Lower lobe of right lung (tissue), 2 donors: ENCODE results near the gene RAPGEF4. TPM values are rescaled to one million over a fixed set of nuclear protein-coding genes. Genes with fewer than 3 reads are reported as not detected.

Experiments used
- ATAC-seq, 2 donors: fragments of 200-7000 bp; cut with Tn5 transposase; one replicate each; pipeline ENCODE4 v1.9.1; 2020 to 2022; ENCODE audit warnings: mild to moderate bottlenecking in 2 of 2, moderate library complexity in 2 of 2
- DNase-seq: peaks from one replicate; pipeline ENCODE4 v3.0.0-alpha.2; 2020
- H3K27ac ChIP-seq: fragments of 200-600 bp; one replicate; pipeline ENCODE4 v1.8.0; 2022
- H3K27me3 ChIP-seq: fragments of 200-600 bp; one replicate; pipeline ENCODE4 v1.8.0; 2022; ENCODE audit warnings: low read depth
- H3K36me3 ChIP-seq: fragments of 200-600 bp; one replicate; pipeline ENCODE4 v1.8.0; 2022; ENCODE audit warnings: mild to moderate bottlenecking
- H3K4me1 ChIP-seq: fragments of 200-600 bp; one replicate; pipeline ENCODE4 v1.8.0; 2022
- H3K4me3 ChIP-seq: fragments of 200-600 bp; one replicate; pipeline ENCODE4 v1.8.0; 2022; ENCODE audit warnings: mild to moderate bottlenecking
- H3K9me3 ChIP-seq: fragments of 200-600 bp; one replicate; pipeline ENCODE4 v1.8.0; 2022
- CTCF ChIP-seq: fragments of 200-600 bp; IDR thresholded peaks from one replicate; pipeline ENCODE4 v1.8.0; 2022; ENCODE audit warnings: antibody characterized with exemption, mild to moderate bottlenecking
- intact Hi-C: fragments of 100-400 bp; cut with DNase I; formaldehyde crosslinking; loops from one replicate; pipeline ENCODE4 v1.11.0; 2022
- total RNA-seq: library from RNA; stranded (reverse); fragmentation: NEBNext Ultra II Directional; extraction: Animal tissue kit (Norgen Biotek cat#: 25700); gene quantifications from one replicate; pipeline ENCODE4 v1.2.1, GENCODE V29; 2021
- donor health status: DM: no; HTN: yes; CAD: no; lungs with severe emphysema.

Gene RAPGEF4
- total RNA-seq, 1 donor from 2014 or later, result 14.6 TPM

GRCh38 chr2:172887280-172887679 is 151.6 kb downstream of the RAPGEF4 start:
- Histone ChIP-seq H3K9me3 (no peaks in the 10 kb centered on the region), H3K27ac (no peak overlapping the region), H3K27me3 (no peaks in the 10 kb centered on the region), H3K4me3 (no peak overlapping the region), H3K36me3 (no peaks in the 10 kb centered on the region), H3K4me1 (peaks cover 7% of the 10 kb centered on the region)
- ATAC-seq (no peak), DNase-seq (no peak)
- intact Hi-C loops, result no loop called here
- no peak for TF ChIP-seq CTCF

- H3K27ac ChIP-seq, result no peak overlapping the region
- ATAC-seq (no peak), DNase-seq (no peak)
- no peak for TF ChIP-seq CTCF
- H3K4me1 ChIP-seq, result peaks cover 7% of the 10 kb centered on the region
- H3K36me3 ChIP-seq, result no peaks in the 10 kb centered on the region
- H3K9me3 ChIP-seq, result no peaks in the 10 kb centered on the region
- H3K27me3 ChIP-seq, result no peaks in the 10 kb centered on the region
- H3K4me3 ChIP-seq, result no peak overlapping the region
- intact Hi-C loops, result no loop called here
Measured at GRCh38 chr2:172888714-172889669, 153.3 kb downstream of the RAPGEF4 start.

GRCh38 chr2:172889768-172890430 is 154.3 kb downstream of the RAPGEF4 start:
- H3K27ac ChIP-seq, result no peak overlapping the region
- intact Hi-C loops, result no loop called here

GRCh38 chr2:172893111-172893510 is 157.5 kb downstream of the RAPGEF4 start:
- intact Hi-C loops, result no loop called here
- H3K36me3 ChIP-seq, result no peaks in the 10 kb centered on the region
- H3K4me3 ChIP-seq, result no peak overlapping the region
- ATAC-seq, result no peak
- no peaks in the 10 kb centered on the region for H3K9me3 ChIP-seq
- H3K27ac ChIP-seq, result no peak overlapping the region
- H3K27me3 ChIP-seq, result no peaks in the 10 kb centered on the region
- no peak for TF ChIP-seq CTCF
- peaks cover 7% of the 10 kb centered on the region for H3K4me1 ChIP-seq
- no peak for DNase-seq

More at GRCh38 chr2:172889768-172890430, 154.3 kb downstream of the RAPGEF4 start:
- Histone ChIP-seq H3K36me3 (no peaks in the 10 kb centered on the region), H3K27me3 (no peaks in the 10 kb centered on the region), H3K9me3 (no peaks in the 10 kb centered on the region), H3K4me1 (peaks cover 7% of the 10 kb centered on the region), H3K4me3 (no peak overlapping the region)
- ATAC-seq (no peak), DNase-seq (no peak)
- no peak for TF ChIP-seq CTCF

- peaks cover 7% of the 10 kb centered on the region for H3K4me1 ChIP-seq
- H3K36me3 ChIP-seq, result no peaks in the 10 kb centered on the region
- peaks cover 3% of the 10 kb centered on the region for H3K27me3 ChIP-seq
- DNase-seq (no peak), ATAC-seq (no peak)
- H3K9me3 ChIP-seq, result no peaks in the 10 kb centered on the region
- H3K27ac ChIP-seq, result no peak overlapping the region
- no peak for TF ChIP-seq CTCF
- H3K4me3 ChIP-seq, result no peak overlapping the region
- intact Hi-C loops, result no loop called here
Measured at GRCh38 chr2:172893671-172894070, 158.0 kb downstream of the RAPGEF4 start.
